Gastroesophageal sphincter (tissue), 3 donors: ENCODE results near the gene TTC3.

Experiments used
- EP300 ChIP-seq: sonication (generic); formaldehyde crosslinking; IDR thresholded peaks from one replicate; pipeline ENCODE4 v1.6.1; 2017; ENCODE audit warnings: antibody characterized with exemption, mild to moderate bottlenecking
- POLR2A ChIP-seq, 2 donors: fragments of 450-650 bp; IDR thresholded peaks; one replicate each; pipeline ENCODE4 v1.6.1; 2017; ENCODE audit warnings: antibody characterized with exemption in 2 of 2, mild to moderate bottlenecking in 2 of 2, moderate library complexity in 1 of 2
- POLR2AphosphoS5 ChIP-seq: sonication (generic); formaldehyde crosslinking; IDR thresholded peaks from one replicate; pipeline ENCODE4 v1.6.1; 2017; ENCODE audit warnings: antibody characterized with exemption
- TF ChIP-seq, protein P1 (sequence below), 4 experiments: fragments of 200-600 bp in 2 of 4; fragments of 450-650 bp in 2 of 4; sonication (generic) in 1 of 4; IDR thresholded peaks; one replicate each; pipeline ENCODE4 v1.5.1; 2017 to 2019; ENCODE audit warnings: antibody characterized with exemption in 4 of 4, mild to moderate bottlenecking in 2 of 4, moderate library complexity in 2 of 4

DNA sequence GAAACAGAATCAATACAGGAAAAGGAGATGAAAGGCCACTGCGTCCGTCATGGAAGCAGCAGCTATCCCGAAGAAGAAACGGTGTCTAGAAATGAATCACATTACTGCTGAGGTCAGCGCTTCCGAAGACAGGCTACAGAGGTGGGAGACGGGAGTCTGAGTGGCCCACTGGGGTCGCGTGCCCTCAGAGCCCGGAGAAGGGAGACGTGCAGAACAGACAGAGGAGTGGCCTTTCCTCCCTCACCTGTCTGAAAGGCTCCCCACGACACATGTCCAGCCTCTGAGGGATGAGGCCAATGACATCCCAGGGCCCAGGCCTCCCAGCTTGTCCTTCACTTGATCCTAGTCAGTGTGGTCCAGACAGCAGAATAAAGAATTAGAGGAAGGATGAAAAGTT, 158.2 kb downstream of the TTC3 start:
- TF ChIP-seq EP300 = no peak
- TF ChIP-seq, protein P1, sequence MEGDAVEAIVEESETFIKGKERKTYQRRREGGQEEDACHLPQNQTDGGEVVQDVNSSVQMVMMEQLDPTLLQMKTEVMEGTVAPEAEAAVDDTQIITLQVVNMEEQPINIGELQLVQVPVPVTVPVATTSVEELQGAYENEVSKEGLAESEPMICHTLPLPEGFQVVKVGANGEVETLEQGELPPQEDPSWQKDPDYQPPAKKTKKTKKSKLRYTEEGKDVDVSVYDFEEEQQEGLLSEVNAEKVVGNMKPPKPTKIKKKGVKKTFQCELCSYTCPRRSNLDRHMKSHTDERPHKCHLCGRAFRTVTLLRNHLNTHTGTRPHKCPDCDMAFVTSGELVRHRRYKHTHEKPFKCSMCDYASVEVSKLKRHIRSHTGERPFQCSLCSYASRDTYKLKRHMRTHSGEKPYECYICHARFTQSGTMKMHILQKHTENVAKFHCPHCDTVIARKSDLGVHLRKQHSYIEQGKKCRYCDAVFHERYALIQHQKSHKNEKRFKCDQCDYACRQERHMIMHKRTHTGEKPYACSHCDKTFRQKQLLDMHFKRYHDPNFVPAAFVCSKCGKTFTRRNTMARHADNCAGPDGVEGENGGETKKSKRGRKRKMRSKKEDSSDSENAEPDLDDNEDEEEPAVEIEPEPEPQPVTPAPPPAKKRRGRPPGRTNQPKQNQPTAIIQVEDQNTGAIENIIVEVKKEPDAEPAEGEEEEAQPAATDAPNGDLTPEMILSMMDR (IDR thresholded peaks at IDR 0.05) = no peak
- no peak for TF ChIP-seq POLR2A (IDR thresholded peaks at IDR 0.05)
- TF ChIP-seq POLR2AphosphoS5 = no peak
